ENCODE measurements around the gene NSMCE3.

The NSMCE3 gene

GRCh38 chr15:29270169-29270955 lies 740 bp upstream of the NSMCE3 start:
- Histone ChIP-seq H3K9me2 (replicated peaks; ENCODE audit: insufficient read depth, low read length) (no peaks in the 10 kb centered on the region), H3K36me3 (replicated peaks; ENCODE audit: insufficient read depth, low read length) (no peaks in the 10 kb centered on the region), H3F3A (ENCODE audit: insufficient read depth, low read length) (peaks cover 18% of the 10 kb centered on the region), H2AFZ (ENCODE audit: low read length) (peak overlapping the region; percentile 16), H3K27me3 (replicated peaks; ENCODE audit: insufficient read depth, low read length) (no peaks in the 10 kb centered on the region), H3K4me2 (ENCODE audit: low read depth, low read length) (peak overlapping the region; percentile 68), H3K27ac (ENCODE audit: low read length) (peak overlapping the region; percentile 87), H3K4me1 (ENCODE audit: low read length) (peaks cover 16% of the 10 kb centered on the region), H3K9ac (ENCODE audit: low read length) (peak overlapping the region; percentile 63), H4K20me1 (ENCODE audit: insufficient read depth, low read length) (no peaks in the 10 kb centered on the region), H3K79me2 (ENCODE audit: low read length) (peaks cover 13% of the 10 kb centered on the region), H3K9me3 (replicated peaks; ENCODE audit: insufficient read depth, low read length) (no peaks in the 10 kb centered on the region), H3K4me3 (ENCODE audit: low read length) (peak overlapping the region; percentile 86)
- no peak for TF ChIP-seq EZH2 (optimal IDR thresholded peaks at IDR 0.05; ENCODE audit: low read depth, low read length)
- TF ChIP-seq CTCF (IDR thresholded peaks at IDR 0.05; ENCODE audit: low read length), result no peak
- TF ChIP-seq EZH2phosphoT487 (IDR thresholded peaks at IDR 0.05; ENCODE audit: low read length), result no peak
- peak; percentile 62 for DNase-seq

- peak overlapping the region; percentile 89 for H3K9ac ChIP-seq (ENCODE audit: low read length)
- H3K79me2 ChIP-seq (ENCODE audit: low read length), result peaks cover 13% of the 10 kb centered on the region
- H2AFZ ChIP-seq (ENCODE audit: low read length), result peak overlapping the region; percentile 72
- TF ChIP-seq EZH2 (optimal IDR thresholded peaks at IDR 0.05; ENCODE audit: low read depth, low read length), result no peak
- TF ChIP-seq CTCF (IDR thresholded peaks at IDR 0.05; ENCODE audit: low read length), result no peak
- no peak for TF ChIP-seq EZH2phosphoT487 (IDR thresholded peaks at IDR 0.05; ENCODE audit: low read length)
- H3K27ac ChIP-seq (ENCODE audit: low read length), result peak overlapping the region; percentile 87; the same call in 1 of the 2 replicates
- no peaks in the 10 kb centered on the region for H3K9me3 ChIP-seq (replicated peaks; ENCODE audit: insufficient read depth, low read length)
- H3K4me2 ChIP-seq (ENCODE audit: low read depth, low read length), result peak overlapping the region; percentile 91
- no peaks in the 10 kb centered on the region for H3K9me2 ChIP-seq (replicated peaks; ENCODE audit: insufficient read depth, low read length)
- no peaks in the 10 kb centered on the region for H3K27me3 ChIP-seq (replicated peaks; ENCODE audit: insufficient read depth, low read length)
- H3F3A ChIP-seq (ENCODE audit: insufficient read depth, low read length), result peaks cover 18% of the 10 kb centered on the region
- peak overlapping the region; percentile 86 for H3K4me3 ChIP-seq (ENCODE audit: low read length)
- peaks cover 16% of the 10 kb centered on the region for H3K4me1 ChIP-seq (ENCODE audit: low read length)
- peak; percentile 45 for DNase-seq
- no peaks in the 10 kb centered on the region for H3K36me3 ChIP-seq (replicated peaks; ENCODE audit: insufficient read depth, low read length)
- no peaks in the 10 kb centered on the region for H4K20me1 ChIP-seq (ENCODE audit: insufficient read depth, low read length)
Observed at GRCh38 chr15:29268706-29269484, 727 bp downstream of the NSMCE3 start.

DNA sequence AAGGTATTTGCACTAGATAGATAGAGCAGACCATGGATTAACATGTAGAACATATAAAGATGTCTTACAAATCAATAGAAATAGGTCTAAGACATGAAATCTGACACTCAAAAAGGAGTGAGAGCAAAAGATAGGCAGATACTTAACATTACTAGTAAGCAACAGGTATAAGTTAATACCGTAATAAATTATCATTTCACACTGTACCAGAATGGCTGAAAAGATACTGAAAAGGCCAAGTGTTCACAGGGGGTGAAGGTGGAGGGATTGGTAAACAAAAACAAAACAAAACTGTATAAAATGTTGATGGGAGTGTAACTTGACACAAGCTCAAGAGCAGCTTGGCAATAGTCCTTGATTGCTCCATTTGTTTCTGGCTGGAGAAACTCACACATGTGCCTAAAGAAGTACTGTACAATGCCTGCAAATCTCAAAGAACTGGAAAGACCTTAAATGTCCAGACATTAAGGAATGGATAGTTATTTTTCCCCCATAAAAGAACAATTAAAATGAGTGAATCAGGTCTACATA lies 3.5 kb downstream of the NSMCE3 start:
- Histone ChIP-seq H3K9me2 (replicated peaks; ENCODE audit: insufficient read depth, low read length) (no peaks in the 10 kb centered on the region), H3K79me2 (ENCODE audit: low read length) (peaks cover 13% of the 10 kb centered on the region), H3K27me3 (replicated peaks; ENCODE audit: insufficient read depth, low read length) (no peaks in the 10 kb centered on the region), H3K36me3 (replicated peaks; ENCODE audit: insufficient read depth, low read length) (no peaks in the 10 kb centered on the region), H3K4me2 (ENCODE audit: low read depth, low read length) (no peak overlapping the region), H3K9ac (ENCODE audit: low read length) (no peak overlapping the region), H4K20me1 (ENCODE audit: insufficient read depth, low read length) (no peaks in the 10 kb centered on the region), H3K4me1 (ENCODE audit: low read length) (peaks cover 16% of the 10 kb centered on the region), H3K4me3 (ENCODE audit: low read length) (no peak overlapping the region), H3F3A (ENCODE audit: insufficient read depth, low read length) (peaks cover 18% of the 10 kb centered on the region), H3K27ac (ENCODE audit: low read length) (no peak overlapping the region), H3K9me3 (replicated peaks; ENCODE audit: insufficient read depth, low read length) (no peaks in the 10 kb centered on the region), H2AFZ (ENCODE audit: low read length) (no peak overlapping the region)
- no peak for DNase-seq
- TF ChIP-seq CTCF (IDR thresholded peaks at IDR 0.05; ENCODE audit: low read length) (no peak), EZH2 (optimal IDR thresholded peaks at IDR 0.05; ENCODE audit: low read depth, low read length) (no peak), EZH2phosphoT487 (IDR thresholded peaks at IDR 0.05; ENCODE audit: low read length) (no peak)
